Mesodermal cell (in vitro differentiated cells): ENCODE data around the gene LAMP5. TPM values are rescaled to one million over a fixed set of nuclear protein-coding genes. Genes with fewer than 3 reads are reported as not detected.

Experiments
- H3K27ac ChIP-seq: 2 replicates; pipeline ENCODE4 v1.7.0; 2013; ENCODE audit warnings: mild to moderate bottlenecking, low read depth, low read length, moderate library complexity; ENCODE audit not compliant: severe bottlenecking
- H3K36me3 ChIP-seq: 2 replicates; pipeline ENCODE4 v1.7.1; 2013; ENCODE audit warnings: mild to moderate bottlenecking, low read length, moderate library complexity; ENCODE audit not compliant: control insufficient read depth, insufficient read depth
- H3K4me1 ChIP-seq: one replicate; pipeline ENCODE4 v1.7.1; 2013; ENCODE audit warnings: mild to moderate bottlenecking, low read length; ENCODE audit not compliant: insufficient read depth, control insufficient read depth, poor library complexity, severe bottlenecking
- H3K4me3 ChIP-seq: 2 replicates; pipeline ENCODE4 v1.7.0; 2013; ENCODE audit warnings: low read length, control low read depth, mild to moderate bottlenecking; ENCODE audit not compliant: insufficient read depth, poor library complexity, severe bottlenecking; ENCODE audit errors: extremely low read depth
- H3K9me3 ChIP-seq: 2 replicates; pipeline ENCODE4 v1.7.1; 2013; ENCODE audit warnings: mild to moderate bottlenecking, low read length, moderate library complexity; ENCODE audit not compliant: control insufficient read depth
- WGBS, 2 experiments: methylation state at CpG; one replicate each; pipeline ENCODE4 v1.1.5; 2013; ENCODE audit warnings: missing lambda C conversion rate in 2 of 2; ENCODE audit not compliant: insufficient coverage in 2 of 2; 5-methylcytosine and 5-hydroxymethylcytosine counted together
- polyA plus RNA-seq, 2 experiments: library from polyadenylated mRNA; stranded (reverse); fragments of 50-300 nt; gene quantifications; one replicate each; pipeline ENCODE4 v1.2.3, GENCODE V29; 2013

Gene LAMP5, protein sequence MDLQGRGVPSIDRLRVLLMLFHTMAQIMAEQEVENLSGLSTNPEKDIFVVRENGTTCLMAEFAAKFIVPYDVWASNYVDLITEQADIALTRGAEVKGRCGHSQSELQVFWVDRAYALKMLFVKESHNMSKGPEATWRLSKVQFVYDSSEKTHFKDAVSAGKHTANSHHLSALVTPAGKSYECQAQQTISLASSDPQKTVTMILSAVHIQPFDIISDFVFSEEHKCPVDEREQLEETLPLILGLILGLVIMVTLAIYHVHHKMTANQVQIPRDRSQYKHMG
- polyA plus RNA-seq (2013, experiment 1 of 2): 0.81 TPM
- 0.71 TPM for polyA plus RNA-seq (2013, experiment 2 of 2)

- Histone ChIP-seq H3K4me3 (peak within 1 kb of the TSS; percentile 14), H3K9me3 (no peaks in the 10 kb centered on the region), H3K36me3 (no peaks in the 10 kb centered on the region), H3K27ac (no peak within 1 kb of the TSS), H3K4me1 (peaks cover 12% of the 10 kb centered on the region)
- 1% methylated on average over 20 to 30 of the region's 38 CpGs for WGBS, 2 experiments
Measured at GRCh38 chr20:9514461-9515213, at the start of gene LAMP5. Gene LAMP5, plus strand, starts transcription at chr20:9514590. Its CDS starts 263 bp downstream, at chr20:9514853.

DNA sequence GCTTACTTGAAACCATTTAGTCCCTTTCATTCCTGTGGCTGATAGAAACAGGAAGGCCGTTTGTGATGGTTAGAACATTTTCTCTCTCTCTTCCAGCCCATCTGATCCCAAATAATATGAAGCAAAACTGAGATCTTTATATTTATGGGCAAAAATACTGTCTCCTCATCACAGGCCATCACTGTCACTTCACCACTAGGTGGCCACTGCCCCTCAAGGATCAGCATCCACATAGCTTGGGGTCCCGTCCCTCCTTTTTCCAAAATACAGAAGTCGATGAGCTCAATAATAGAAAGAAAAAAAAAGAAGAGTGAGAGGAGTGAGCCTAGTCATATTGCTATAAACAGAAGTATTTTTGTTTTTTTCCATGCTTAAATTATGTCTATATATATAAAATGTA, 46.4 kb upstream of the LAMP5 start:
- H3K4me3 ChIP-seq: no peak overlapping the region
- H3K9me3 ChIP-seq: no peaks in the 10 kb centered on the region
- no peak overlapping the region for H3K27ac ChIP-seq
- no peaks in the 10 kb centered on the region for H3K4me1 ChIP-seq
- no peaks in the 10 kb centered on the region for H3K36me3 ChIP-seq
- WGBS, 2 experiments: no CpG with 5 or more reads among the region's 3 CpGs

GRCh38 chr20:9474835-9475415, 39.5 kb upstream of the LAMP5 start:
- WGBS, 2 experiments: no CpG with 5 or more reads among the region's 2 CpGs
- H3K36me3 ChIP-seq: peaks cover 3% of the 10 kb centered on the region
- H3K4me3 ChIP-seq: no peak overlapping the region
- peaks cover 5% of the 10 kb centered on the region for H3K4me1 ChIP-seq
- H3K9me3 ChIP-seq: no peaks in the 10 kb centered on the region
- no peak overlapping the region for H3K27ac ChIP-seq

DNA sequence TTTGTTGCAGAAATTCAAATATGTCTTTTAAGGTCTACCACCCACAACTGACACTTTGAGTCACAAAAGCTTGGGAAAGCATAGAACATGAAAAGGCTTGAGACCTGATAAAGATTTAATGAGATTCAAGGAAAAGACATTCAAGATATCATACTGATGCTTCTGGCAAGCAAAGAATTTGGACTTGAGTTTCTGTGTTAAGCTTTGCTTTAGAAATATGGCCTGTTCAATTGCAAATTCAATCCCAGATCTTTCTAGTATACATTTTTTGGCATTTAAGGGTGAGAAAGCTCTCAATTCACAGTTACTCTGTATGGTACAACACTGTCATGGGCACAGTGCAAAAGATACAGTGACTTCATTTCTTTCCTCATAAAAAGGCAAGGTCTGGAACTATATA, 38.9 kb upstream of the LAMP5 start:
- Histone ChIP-seq H3K4me1 (peaks cover 5% of the 10 kb centered on the region), H3K27ac (no peak overlapping the region), H3K4me3 (no peak overlapping the region), H3K36me3 (peaks cover 3% of the 10 kb centered on the region), H3K9me3 (no peaks in the 10 kb centered on the region)

DNA sequence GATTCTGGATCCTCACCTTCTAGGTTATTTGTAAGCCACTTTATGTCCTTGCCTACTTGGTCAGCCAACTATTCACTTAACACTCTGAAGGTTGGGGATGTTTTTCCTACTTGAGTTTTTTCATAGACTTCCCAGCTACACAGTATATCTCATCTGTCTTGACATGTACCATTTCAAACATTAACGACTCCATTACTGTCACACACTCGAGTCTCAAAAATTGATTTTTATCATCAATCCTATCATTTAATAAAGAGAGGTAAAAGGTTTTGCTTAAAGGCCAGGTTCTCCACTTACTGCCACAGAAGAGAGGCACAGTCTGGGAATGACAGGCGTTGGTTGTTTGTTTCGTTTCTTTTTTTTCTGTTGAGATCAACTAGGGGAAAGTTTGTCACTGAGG, 38.2 kb upstream of the LAMP5 start:
- Histone ChIP-seq H3K9me3 (no peaks in the 10 kb centered on the region), H3K27ac (no peak overlapping the region), H3K4me1 (peaks cover 5% of the 10 kb centered on the region), H3K4me3 (no peak overlapping the region), H3K36me3 (peaks cover 3% of the 10 kb centered on the region)
- WGBS, 2 experiments: 60% methylated on average over 2 of the region's 4 CpGs; no CpG with 5 or more reads in 1 of the 2 experiments

GRCh38 chr20:9476637-9477036, 37.8 kb upstream of the LAMP5 start:
- Histone ChIP-seq H3K4me1 (peaks cover 5% of the 10 kb centered on the region), H3K9me3 (no peaks in the 10 kb centered on the region), H3K27ac (no peak overlapping the region), H3K4me3 (no peak overlapping the region), H3K36me3 (peaks cover 3% of the 10 kb centered on the region)
- WGBS, 2 experiments: 92 to 94% methylated on average over 6 to 7 of the region's 7 CpGs

DNA sequence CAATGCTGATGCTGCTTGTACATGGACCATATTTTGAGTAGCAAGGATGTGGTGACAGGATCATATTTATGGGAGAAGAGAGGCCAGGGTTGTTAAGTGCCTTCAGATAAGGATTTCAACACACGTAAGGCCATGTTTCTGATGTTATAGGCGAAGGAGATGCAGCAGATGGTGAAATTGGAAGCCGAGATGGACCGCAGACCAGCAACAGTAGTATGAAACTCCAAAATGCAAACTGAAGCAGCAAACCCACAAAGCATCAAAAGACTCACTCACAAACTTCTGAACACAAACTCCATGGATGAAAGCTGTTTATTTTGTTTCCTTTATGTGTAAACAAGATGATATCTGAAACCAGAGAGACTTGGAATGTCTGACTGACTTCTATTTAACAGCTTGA, 35.6 kb upstream of the LAMP5 start:
- WGBS, 2 experiments: 88 to 100% methylated on average over 1 to 2 of the region's 4 CpGs
- H3K36me3 ChIP-seq: peaks cover 3% of the 10 kb centered on the region
- no peak overlapping the region for H3K27ac ChIP-seq
- peaks cover 5% of the 10 kb centered on the region for H3K4me1 ChIP-seq
- H3K9me3 ChIP-seq: no peaks in the 10 kb centered on the region
- H3K4me3 ChIP-seq: no peak overlapping the region

- Histone ChIP-seq H3K4me3 (no peak overlapping the region), H3K27ac (no peak overlapping the region), H3K9me3 (no peaks in the 10 kb centered on the region), H3K4me1 (peaks cover 5% of the 10 kb centered on the region), H3K36me3 (peaks cover under 1% of the 10 kb centered on the region)
- 86 to 100% methylated on average over 1 to 2 of the region's 4 CpGs for WGBS, 2 experiments
Measured at GRCh38 chr20:9480066-9480465, 34.3 kb upstream of the LAMP5 start.

DNA sequence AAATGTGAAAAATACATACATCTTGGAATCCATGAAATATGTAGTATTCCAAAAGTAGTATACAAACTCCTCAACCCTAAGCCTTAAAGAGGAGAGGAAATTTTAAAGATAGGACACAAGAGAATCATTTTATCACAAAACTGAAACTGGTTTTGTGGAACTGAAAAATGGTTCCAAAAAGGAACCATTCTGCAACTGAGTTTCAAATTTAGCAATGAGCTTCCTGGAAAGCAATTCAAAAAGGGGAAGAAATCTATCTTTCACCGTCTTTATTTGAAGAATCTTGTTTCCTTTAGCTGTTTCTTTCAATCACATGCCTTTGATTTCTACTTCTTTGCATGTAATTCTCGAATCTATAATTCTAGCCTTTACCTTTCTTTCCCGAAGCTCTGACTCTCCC, 32.2 kb upstream of the LAMP5 start:
- H3K27ac ChIP-seq: no peak overlapping the region
- WGBS, 2 experiments: 69% methylated on average over 2 of the region's 3 CpGs; no CpG with 5 or more reads in 1 of the 2 experiments
- no peak overlapping the region for H3K4me3 ChIP-seq
- no peaks in the 10 kb centered on the region for H3K9me3 ChIP-seq
- H3K36me3 ChIP-seq: no peaks in the 10 kb centered on the region
- peaks cover 5% of the 10 kb centered on the region for H3K4me1 ChIP-seq

GRCh38 chr20:9483131-9483530, 31.3 kb upstream of the LAMP5 start:
- H3K36me3 ChIP-seq: no peaks in the 10 kb centered on the region
- WGBS, 2 experiments: no CpG with 5 or more reads among the region's 2 CpGs
- H3K4me3 ChIP-seq: no peak overlapping the region
- no peak overlapping the region for H3K27ac ChIP-seq
- H3K9me3 ChIP-seq: no peaks in the 10 kb centered on the region
- H3K4me1 ChIP-seq: peaks cover 10% of the 10 kb centered on the region
